RWPE1 (cell line): ENCODE data around the gene BLVRA.

ENCODE experiments used
- CTCF ChIA-PET: fragments of 350-600 bp; sonication (Branson Sonifier 250); formaldehyde crosslinking; extraction: SDS; loops from one replicate; lab custom pipeline; 2021; lab: Yijun Ruan, JAX
- POLR2A ChIA-PET: fragments of 400-600 bp; formaldehyde crosslinking; extraction: SDS; loops from one replicate; lab custom pipeline; 2020; ENCODE audit warnings: antibody characterized with exemption; ENCODE audit not compliant: low non-redundant PET; lab: Yijun Ruan, JAX
- DNase-seq: peaks from one replicate; pipeline ENCODE4 v3.0.0; 2012; ENCODE audit warnings: low spot score
- H3K27ac ChIP-seq: fragments of 450-650 bp; 2 replicates; pipeline ENCODE4 v1.5.1; 2017
- TF ChIP-seq, protein P1 (sequence below): fragments of 450-650 bp; conservative IDR thresholded peaks from 2 replicates; pipeline ENCODE4 v1.5.1; 2017; ENCODE audit warnings: low read depth, mild to moderate bottlenecking

Gene BLVRA

DNA sequence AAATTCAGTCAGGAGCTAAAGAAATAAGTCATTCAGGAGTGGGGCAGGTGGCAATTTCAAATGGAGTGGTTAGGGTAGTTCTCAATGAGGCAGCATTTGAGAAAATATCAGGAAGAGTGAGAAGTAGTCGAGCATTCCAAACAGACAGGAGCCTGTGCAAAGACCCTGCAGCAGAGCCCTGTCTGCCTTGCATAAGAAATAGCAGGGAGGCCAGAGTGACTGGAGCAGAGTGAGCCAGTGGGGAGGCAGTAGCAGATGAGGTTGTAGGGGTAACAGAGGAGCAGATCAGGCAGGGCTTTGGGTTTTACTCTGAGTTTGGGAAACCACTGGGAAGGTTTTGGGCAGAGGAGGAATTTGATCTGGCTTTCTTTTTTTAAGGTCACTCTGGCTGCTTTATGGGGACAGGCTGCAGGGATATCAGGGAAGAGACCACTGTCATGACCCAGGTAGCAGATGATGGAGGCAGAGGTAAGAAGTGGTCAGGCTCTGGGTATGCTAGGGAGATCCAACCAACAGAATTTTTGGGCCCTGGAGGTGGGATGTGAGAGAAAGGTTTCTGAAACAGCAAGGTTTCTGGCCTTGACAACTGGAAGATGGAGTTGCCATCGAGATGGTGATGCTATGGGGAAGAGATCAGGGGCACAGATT lies 1.3 kb upstream of the BLVRA start:
- ChIA-PET CTCF (interaction anchor here (1.5 kb wide), 1 partner anchor 82 kb away, joined by 4 read pairs; no protein-coding TSS in a partner anchor), POLR2A (interaction anchor here (0.6 kb wide), 1 partner anchor 21 kb away, joined by 3 read pairs; no protein-coding TSS in a partner anchor)
- no peak overlapping the region for H3K27ac ChIP-seq
- TF ChIP-seq, protein P1, sequence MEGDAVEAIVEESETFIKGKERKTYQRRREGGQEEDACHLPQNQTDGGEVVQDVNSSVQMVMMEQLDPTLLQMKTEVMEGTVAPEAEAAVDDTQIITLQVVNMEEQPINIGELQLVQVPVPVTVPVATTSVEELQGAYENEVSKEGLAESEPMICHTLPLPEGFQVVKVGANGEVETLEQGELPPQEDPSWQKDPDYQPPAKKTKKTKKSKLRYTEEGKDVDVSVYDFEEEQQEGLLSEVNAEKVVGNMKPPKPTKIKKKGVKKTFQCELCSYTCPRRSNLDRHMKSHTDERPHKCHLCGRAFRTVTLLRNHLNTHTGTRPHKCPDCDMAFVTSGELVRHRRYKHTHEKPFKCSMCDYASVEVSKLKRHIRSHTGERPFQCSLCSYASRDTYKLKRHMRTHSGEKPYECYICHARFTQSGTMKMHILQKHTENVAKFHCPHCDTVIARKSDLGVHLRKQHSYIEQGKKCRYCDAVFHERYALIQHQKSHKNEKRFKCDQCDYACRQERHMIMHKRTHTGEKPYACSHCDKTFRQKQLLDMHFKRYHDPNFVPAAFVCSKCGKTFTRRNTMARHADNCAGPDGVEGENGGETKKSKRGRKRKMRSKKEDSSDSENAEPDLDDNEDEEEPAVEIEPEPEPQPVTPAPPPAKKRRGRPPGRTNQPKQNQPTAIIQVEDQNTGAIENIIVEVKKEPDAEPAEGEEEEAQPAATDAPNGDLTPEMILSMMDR = no peak
- no peak for DNase-seq

- H3K27ac ChIP-seq = peak overlapping the region; percentile 78
- TF ChIP-seq, protein P1 = no peak
- peak; percentile 52 for DNase-seq
- ChIA-PET POLR2A (interaction anchor here (0.6 to 1.0 kb wide), 3 partner anchors 9 to 77 kb away, joined by 3 to 4 read pairs (median 3); no protein-coding TSS in a partner anchor), CTCF (interaction anchor here (1.2 kb wide), 1 partner anchor 25 kb away, joined by 4 read pairs; no protein-coding TSS in a partner anchor)
These were observed 573 bp downstream of the BLVRA start for GRCh38 chr7:43758822-43759683.

- no peak overlapping the region for H3K27ac ChIP-seq
- DNase-seq = no peak
- TF ChIP-seq, protein P1 = no peak
- ChIA-PET POLR2A (interaction anchor here (1.1 kb wide), 1 partner anchor 32 kb away, joined by 6 read pairs; the partner anchor contains the start of gene COA1), CTCF (interaction anchor here (0.5 kb wide), 1 partner anchor 41 kb away, joined by 5 read pairs; no protein-coding TSS in a partner anchor)
These were observed 2.4 kb downstream of the BLVRA start for GRCh38 chr7:43760861-43761260.

GRCh38 chr7:43761382-43761781 lies 2.9 kb downstream of the BLVRA start:
- H3K27ac ChIP-seq = no peak overlapping the region
- ChIA-PET CTCF (interaction anchor here (0.5 kb wide), 1 partner anchor 40 kb away, joined by 5 read pairs; no protein-coding TSS in a partner anchor), POLR2A (no interaction called here)
- no peak for DNase-seq
- TF ChIP-seq, protein P1 = no peak

DNA sequence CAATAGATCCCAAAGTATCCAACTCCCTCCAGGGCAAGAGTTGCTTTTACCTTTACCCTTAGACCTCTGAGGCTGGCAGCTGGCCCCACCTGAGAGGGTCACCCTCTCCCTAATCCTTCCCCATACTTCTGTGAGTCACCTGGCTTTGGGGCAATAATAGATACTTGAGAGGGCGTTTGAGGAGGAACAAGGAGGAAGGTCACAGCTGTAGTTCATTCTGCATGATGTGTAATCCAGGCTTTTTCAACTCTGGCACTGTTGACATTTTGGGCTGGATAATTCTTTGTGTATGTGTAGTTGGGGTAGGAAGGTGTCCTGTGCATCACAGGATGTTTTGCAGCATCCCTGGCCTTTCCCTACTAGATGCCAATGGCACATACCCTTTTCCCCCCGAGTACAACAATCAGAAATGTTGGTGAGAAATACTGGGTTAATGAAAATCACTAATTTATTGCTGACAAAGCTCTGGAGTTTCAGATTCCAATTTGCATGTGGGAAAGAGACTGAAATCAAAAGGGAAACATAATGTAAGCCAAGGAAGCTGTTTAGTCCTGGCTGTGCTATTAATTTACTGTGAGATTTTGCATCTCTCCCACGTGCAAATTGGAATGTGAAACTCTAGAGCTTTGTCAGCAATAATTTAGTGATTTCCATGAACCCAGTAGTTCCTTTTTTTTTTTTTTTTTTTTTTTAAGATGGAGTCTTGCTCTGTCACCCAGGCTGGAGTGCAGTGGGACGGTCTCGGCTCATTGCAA lies 3.6 kb downstream of the BLVRA start:
- CTCF ChIA-PET = interaction anchor here (0.7 to 1.4 kb wide), 2 partner anchors 28 to 180 kb away, joined by 3 to 10 read pairs; no protein-coding TSS in a partner anchor
- no peak for DNase-seq
- peak overlapping the region; percentile 44; the same call in 1 of the 2 replicates for H3K27ac ChIP-seq
- POLR2A ChIA-PET = no interaction called here
- TF ChIP-seq, protein P1 = no peak
